K562 (cell line): ENCODE results near the gene RAB6B. TPM values are rescaled to one million over a fixed set of nuclear protein-coding genes. Genes with fewer than 3 reads are reported as not detected.
A peak's percentile ranks its signal among the peaks of the same experiment; 100 is the strongest.

Experiments
- ATAC-seq: fragments of 200-7000 bp; cut with Tn5 transposase; 3 replicates; pipeline ENCODE4 v1.9.1; 2020; ENCODE audit warnings: moderate library complexity
- BruUV-seq: library from RNA; stranded (reverse); fragments of 400-500 nt; replicated peaks from 2 replicates; lab custom pipeline; 2021; lab: Mats Ljungman, UMichigan
- CTCF ChIA-PET: fragments of 300-600 bp; formaldehyde crosslinking; extraction: SDS; loops from one replicate; lab custom pipeline; 2021; ENCODE audit warnings: low intra/inter-chr PET ratio; lab: Yijun Ruan, JAX
- POLR2A ChIA-PET: fragments of 300-600, 350-650 bp; sonication (Branson Sonifier 250); formaldehyde crosslinking; extraction: SDS; loops from one replicate; lab custom pipeline; 2021; ENCODE audit warnings: antibody characterized with exemption, inconsistent platforms; lab: Yijun Ruan, JAX
- DNase-seq, 4 experiments: peaks; one replicate each; pipeline versions ENCODE4 v3.0.0 to v3.0.0-alpha.2; 2011 to 2018; ENCODE audit warnings: low spot score in 3 of 4, mixed read lengths in 3 of 4; ENCODE audit errors: extremely low read depth in 1 of 4
- FAIRE-seq: peaks from 2 replicates; lab custom pipeline; 2011; peaks lifted over from hg19 to GRCh38; lab: Jason Lieb, UNC
- H2AFZ ChIP-seq: 2 replicates; pipeline ENCODE4 v1.6.0; 2011; ENCODE audit warnings: low read depth, low read length, control low read depth, inconsistent platforms
- H3K27ac ChIP-seq: fragments of 200-600 bp; 3 replicates; pipeline ENCODE4 v1.8.0; 2011; ENCODE audit warnings: low read depth, mild to moderate bottlenecking, control low read depth, inconsistent platforms, low read length, moderate library complexity, mixed read lengths; ENCODE audit errors: extremely low read depth
- H3K27me3 ChIP-seq, 2 experiments: fragments of 300-600 bp in 1 of 2; 2 replicates in 1 of 2; 3 replicates in 1 of 2; pipeline versions ENCODE4 v1.6.0 to v1.8.0; 2011; ENCODE audit warnings: inconsistent platforms in 2 of 2, low read length in 2 of 2, mild to moderate bottlenecking in 1 of 2, mixed read lengths in 1 of 2, moderate library complexity in 1 of 2; ENCODE audit not compliant: control insufficient read depth in 2 of 2, insufficient read depth in 2 of 2
- H3K36me3 ChIP-seq: fragments of 300-600 bp; 3 replicates; pipeline ENCODE4 v1.8.0; 2011; ENCODE audit warnings: mild to moderate bottlenecking, low read length, inconsistent platforms; ENCODE audit not compliant: control insufficient read depth, insufficient read depth
- H3K4me1 ChIP-seq, 2 experiments: fragments of 200-600 bp in 1 of 2; replicated peaks in 1 of 2; 2 replicates in 1 of 2; 3 replicates in 1 of 2; pipeline versions ENCODE4 v1.5.1 to v1.8.0; 2011; ENCODE audit warnings: inconsistent platforms in 2 of 2, low read length in 2 of 2, mild to moderate bottlenecking in 1 of 2, mixed read lengths in 1 of 2, moderate library complexity in 1 of 2; ENCODE audit not compliant: control insufficient read depth in 2 of 2, insufficient read depth in 2 of 2
- H3K4me2 ChIP-seq: 2 replicates; pipeline ENCODE4 v1.6.1; 2011; ENCODE audit warnings: low read length, control low read depth, inconsistent platforms, mixed read lengths; ENCODE audit not compliant: insufficient read depth
- H3K4me3 ChIP-seq: fragments of 200-600 bp; sonication (generic), shearing (Covaris generic); 2 replicates; pipeline ENCODE4 v1.5.1; 2016; ENCODE audit warnings: control low read depth, inconsistent platforms
- H3K79me2 ChIP-seq: fragments of 200-600 bp; 3 replicates; pipeline ENCODE4 v1.8.0; 2011; ENCODE audit warnings: low read length, inconsistent platforms; ENCODE audit not compliant: control insufficient read depth, insufficient read depth
- H3K9ac ChIP-seq, 2 experiments: 2 replicates each; pipeline versions ENCODE4 v1.6.0 to v1.6.1; 2011; ENCODE audit warnings: low read depth in 2 of 2, low read length in 2 of 2, control low read depth in 1 of 2, inconsistent platforms in 1 of 2, mild to moderate bottlenecking in 1 of 2, mixed read lengths in 1 of 2; ENCODE audit not compliant: insufficient read depth in 1 of 2
- H3K9me1 ChIP-seq: one replicate; pipeline ENCODE4 v1.6.0; 2011; ENCODE audit warnings: inconsistent platforms, mild to moderate bottlenecking, low read length, moderate library complexity; ENCODE audit not compliant: control insufficient read depth, insufficient read depth
- H3K9me3 ChIP-seq: replicated peaks from 2 replicates; pipeline ENCODE4 v1.5.1; 2011; ENCODE audit warnings: low read depth, low read length, inconsistent platforms; ENCODE audit not compliant: control insufficient read depth, insufficient read depth
- H4K20me1 ChIP-seq: replicated peaks from 2 replicates; pipeline ENCODE4 v1.6.1; 2011; ENCODE audit warnings: low read length, inconsistent platforms, mixed read lengths; ENCODE audit not compliant: control insufficient read depth, insufficient read depth
- GTF2E2 ChIP-seq: fragments of 200-800 bp; sonication (Bioruptor generic); IDR thresholded peaks from 2 replicates; pipeline ENCODE4 v1.6.1; 2016; ENCODE audit warnings: missing genetic modification characterization, missing compliant biosample characterization
- HDAC3 ChIP-seq: fragments of 450-650 bp; IDR thresholded peaks from 2 replicates; pipeline ENCODE4 v1.6.1; 2018; ENCODE audit warnings: borderline replicate concordance, mild to moderate bottlenecking, moderate library complexity; ENCODE audit not compliant: partially characterized antibody
- NFRKB ChIP-seq: fragments of 450-650 bp; IDR thresholded peaks from 2 replicates; pipeline ENCODE4 v1.6.1; 2016; ENCODE audit warnings: low read depth
- NR3C1 ChIP-seq: sonication (generic); formaldehyde crosslinking; IDR thresholded peaks from 2 replicates; pipeline ENCODE4 v1.8.1; 2022; ENCODE audit warnings: missing genetic modification reagents
- TEAD1 ChIP-seq, 2 experiments: fragments of 450-650 bp in 1 of 2; sonication (generic) in 1 of 2; formaldehyde crosslinking; IDR thresholded peaks; 2 replicates each; pipeline versions ENCODE4 v1.4.0 to v1.8.0; 2020 to 2022; ENCODE audit warnings: mild to moderate bottlenecking in 2 of 2, missing genetic modification reagents in 1 of 2
- TEAD4 ChIP-seq, 2 experiments: sonication (generic) in 1 of 2; formaldehyde crosslinking in 1 of 2; IDR thresholded peaks; 2 replicates each; pipeline versions ENCODE4 v1.6.1 to v1.8.0; 2012 to 2022; ENCODE audit warnings: borderline replicate concordance in 1 of 2, inconsistent platforms in 1 of 2, low read length in 1 of 2, mild to moderate bottlenecking in 1 of 2, missing genetic modification reagents in 1 of 2
- TGIF2 ChIP-seq: sonication (generic); formaldehyde crosslinking; IDR thresholded peaks from 2 replicates; pipeline ENCODE4 v1.8.1; 2022; ENCODE audit warnings: mild to moderate bottlenecking, missing genetic modification reagents, moderate library complexity
- ZBTB17 ChIP-seq: fragments of 450-650 bp; formaldehyde crosslinking; IDR thresholded peaks from 2 replicates; pipeline ENCODE4 v1.4.0; 2020; ENCODE audit warnings: mild to moderate bottlenecking
- ZNF354B ChIP-seq: fragments of 250-450 bp; sonication (Bioruptor Pico); IDR thresholded peaks from 2 replicates; pipeline ENCODE4 v1.4.0; 2020
- ZNF511 ChIP-seq: sonication (generic); formaldehyde crosslinking; IDR thresholded peaks from 2 replicates; pipeline ENCODE4 v1.8.0; 2022; ENCODE audit warnings: mild to moderate bottlenecking, missing genetic modification reagents
- WGBS: fragments of 100-300 bp; shearing (Covaris generic); methylation state at CpG from one replicate; pipeline ENCODE4 v1.1.6; 2016; ENCODE audit warnings: low coverage, mixed read lengths; ENCODE audit not compliant: insufficient coverage; ENCODE audit errors: missing lambda C conversion rate; 5-methylcytosine and 5-hydroxymethylcytosine counted together
- in situ Hi-C: fragments of 300-500 bp; cut with MboI; formaldehyde crosslinking; loops from 4 replicates; pipeline ENCODE4 v1.15.0; 2018; ENCODE audit warnings: inconsistent platforms, mixed read lengths
- intact Hi-C: fragments of 100-400 bp; cut with micrococcal nuclease; formaldehyde crosslinking; loops from 2 replicates; pipeline ENCODE4 v1.14.2; 2022
- polyA plus RNA-seq, 8 experiments: library from polyadenylated mRNA; depleted of rRNA in 4 of 8; stranded (reverse) in 5 of 8; unstranded in 3 of 8; fragments of >200 nt; fragmentation: Nextera tagmentation in 2 of 8; fragmentation: Illumina TruSeq in 1 of 8; extraction: Ambion mirVana in 2 of 8; extraction: Trizol in 1 of 8; gene quantifications; 2 replicates each; pipeline versions ENCODE4 v1.2.1 to v1.2.3, GENCODE V29; 2011 to 2014; ENCODE audit warnings: inconsistent platforms in 1 of 8, missing spikeins in 1 of 8
- total RNA-seq, 7 experiments: library from RNA; depleted of rRNA in 6 of 7; stranded (reverse); fragments of >200 nt in 6 of 7; fragmentation: Illumina TruSeq in 2 of 7; extraction: Trizol in 2 of 7; gene quantifications; 2 replicates each; pipeline versions ENCODE4 v1.2.1 to v1.2.3, GENCODE V29; 2011 to 2021; ENCODE audit warnings: low replicate concordance in 1 of 7

RAB6B gene
- total and polyA plus RNA-seq, 9 of the 15 experiments (the other 6 are each of a cell fraction or from before 2014, with no cell fraction given): 0.60 to 18.1 (median 1.5) TPM

- ChIA-PET POLR2A (no interaction called here), CTCF (no interaction called here)
- Histone ChIP-seq H3K9ac (no peak overlapping the region; a peak in 1 of 4 replicates), H3K27me3 (no peaks in the 10 kb centered on the region), H3K27ac (peak overlapping the region; percentile 60; the same call in 2 of the 3 replicates), H4K20me1 (no peaks in the 10 kb centered on the region), H3K79me2 (0 out of 3 replicates have a peak, but pooled peaks cover 4% of the 10 kb centered on the region), H3K9me1 (no peaks in the 10 kb centered on the region), H3K4me3 (no peak overlapping the region), H2AFZ (peak overlapping the region; percentile 56), H3K36me3 (no peaks in the 10 kb centered on the region; the same call in 2 of the 3 replicates), H3K4me1 (peaks cover 0 to 9% of the 10 kb centered on the region in 2 experiments; a peak in 3 of 5 replicates), H3K9me3 (no peaks in the 10 kb centered on the region), H3K4me2 (no peak overlapping the region; the same call in 1 of the 2 replicates)
- no TSS peak for BruUV-seq
- no peak for TF ChIP-seq TGIF2 (CRISPR knock-in tag)
- TF ChIP-seq GTF2E2 (tag): no peak
- TF ChIP-seq TEAD1 (CRISPR knock-in tag; IDR thresholded peaks at IDR 0.05): no peak
- TF ChIP-seq NR3C1: no peak
- no peak for TF ChIP-seq ZNF511
- no peak for TF ChIP-seq NFRKB
- TF ChIP-seq TEAD4 (IDR thresholded peaks at IDR 0.05; ENCODE audit: low read length): no peak
- TF ChIP-seq TEAD4 (CRISPR knock-in tag; IDR thresholded peaks at IDR 0.05; ENCODE audit: borderline replicate concordance): no peak
- TF ChIP-seq ZNF354B (CRISPR knock-in tag): no peak
- TF ChIP-seq HDAC3: no peak
- no peak for TF ChIP-seq ZBTB17 (CRISPR knock-in tag)
- WGBS: 27% methylated on average over 1 of the region's 1 CpG
- no peak for FAIRE-seq
- no peak for DNase-seq
- ATAC-seq: peak; percentile 72
- intact Hi-C loops: no loop called here
- in situ Hi-C loops: no loop called here
Measured at GRCh38 chr3:133874344-133874743, 21.3 kb downstream of the RAB6B start.
